OCI-LY7 (cell line): Measurements from ENCODE around the gene CAPN10.

Experiments used
- CTCF ChIP-seq: fragments of 200-600 bp; sonication (generic); conservative IDR thresholded peaks from 2 replicates; pipeline ENCODE4 v1.5.1; 2014; ENCODE audit warnings: mild to moderate bottlenecking, antibody characterized with exemption, low read length, moderate library complexity, mixed read lengths
- EZH2phosphoT487 ChIP-seq: fragments of 200-600 bp; sonication (generic); IDR thresholded peaks from 2 replicates; pipeline ENCODE4 v1.6.1; 2018; ENCODE audit warnings: low read depth, borderline replicate concordance, mild to moderate bottlenecking, mixed run types, antibody characterized with exemption, low read length, moderate library complexity, mixed read lengths

- TF ChIP-seq CTCF, result no peak
- no peak for TF ChIP-seq EZH2phosphoT487
Observed at GRCh38 chr2:240603081-240603835, 16.7 kb downstream of the CAPN10 start.
